ENCODE measurements around the gene CAB39. TPM values are rescaled to one million over a fixed set of nuclear protein-coding genes. Genes with fewer than 3 reads are reported as not detected.
A peak's percentile ranks its signal among the peaks of the same experiment; 100 is the strongest.

CAB39 gene
- total RNA-seq, 1 donor, result 68.5 TPM

DNA sequence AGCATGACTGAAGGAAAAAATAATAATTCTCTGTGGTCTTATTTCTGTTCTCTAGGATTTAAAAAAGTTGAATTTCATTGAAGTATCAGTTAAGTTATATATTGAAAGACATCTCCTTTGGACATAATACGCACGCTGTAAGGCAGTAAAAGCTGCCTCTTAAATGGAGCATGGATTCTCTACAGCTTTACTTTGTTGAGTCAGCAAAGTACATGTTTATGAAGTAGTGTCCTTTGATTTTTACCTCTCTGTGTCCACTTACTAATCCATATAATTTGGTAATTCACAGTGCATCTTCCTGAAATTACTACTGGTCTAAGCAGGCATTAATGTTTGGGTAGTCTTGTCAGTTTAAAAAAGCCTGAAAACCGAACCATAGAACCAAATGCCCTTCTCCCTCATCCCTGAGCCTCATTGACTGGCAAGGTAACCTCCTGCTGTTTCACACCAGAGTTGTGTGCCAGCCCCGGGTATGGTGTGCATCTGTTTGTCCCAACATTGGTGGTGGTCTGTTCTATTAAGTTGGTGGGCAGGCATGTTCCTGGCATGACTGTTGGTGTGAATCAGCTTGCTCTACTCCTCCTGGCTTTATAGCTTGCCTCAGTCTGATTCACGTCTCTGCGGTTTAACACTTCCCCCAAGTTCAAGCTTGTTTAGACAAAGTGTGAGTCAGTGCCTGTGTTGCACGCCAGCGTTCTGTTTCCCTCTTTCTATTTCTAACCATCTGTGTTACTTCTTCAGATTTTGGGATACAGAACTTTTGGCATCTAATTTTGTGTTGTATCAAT, 81.1 kb downstream of the CAB39 start:
- H3K4me3 ChIP-seq (ENCODE audit: low read depth, low read length), result no peak overlapping the region
- TF ChIP-seq, protein P1, sequence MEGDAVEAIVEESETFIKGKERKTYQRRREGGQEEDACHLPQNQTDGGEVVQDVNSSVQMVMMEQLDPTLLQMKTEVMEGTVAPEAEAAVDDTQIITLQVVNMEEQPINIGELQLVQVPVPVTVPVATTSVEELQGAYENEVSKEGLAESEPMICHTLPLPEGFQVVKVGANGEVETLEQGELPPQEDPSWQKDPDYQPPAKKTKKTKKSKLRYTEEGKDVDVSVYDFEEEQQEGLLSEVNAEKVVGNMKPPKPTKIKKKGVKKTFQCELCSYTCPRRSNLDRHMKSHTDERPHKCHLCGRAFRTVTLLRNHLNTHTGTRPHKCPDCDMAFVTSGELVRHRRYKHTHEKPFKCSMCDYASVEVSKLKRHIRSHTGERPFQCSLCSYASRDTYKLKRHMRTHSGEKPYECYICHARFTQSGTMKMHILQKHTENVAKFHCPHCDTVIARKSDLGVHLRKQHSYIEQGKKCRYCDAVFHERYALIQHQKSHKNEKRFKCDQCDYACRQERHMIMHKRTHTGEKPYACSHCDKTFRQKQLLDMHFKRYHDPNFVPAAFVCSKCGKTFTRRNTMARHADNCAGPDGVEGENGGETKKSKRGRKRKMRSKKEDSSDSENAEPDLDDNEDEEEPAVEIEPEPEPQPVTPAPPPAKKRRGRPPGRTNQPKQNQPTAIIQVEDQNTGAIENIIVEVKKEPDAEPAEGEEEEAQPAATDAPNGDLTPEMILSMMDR (IDR thresholded peaks at IDR 0.05; ENCODE audit: insufficient read depth, low read length), result no peak
- DNase-seq (ENCODE audit: low read depth), result peak; percentile 96

- H3K4me3 ChIP-seq (ENCODE audit: low read depth, low read length), result no peak overlapping the region
- TF ChIP-seq, protein P1 (IDR thresholded peaks at IDR 0.05; ENCODE audit: insufficient read depth, low read length), result no peak
- no peak for DNase-seq (ENCODE audit: low read depth)
Measured at GRCh38 chr2:230794497-230794896, 81.9 kb downstream of the CAB39 start.

DNA sequence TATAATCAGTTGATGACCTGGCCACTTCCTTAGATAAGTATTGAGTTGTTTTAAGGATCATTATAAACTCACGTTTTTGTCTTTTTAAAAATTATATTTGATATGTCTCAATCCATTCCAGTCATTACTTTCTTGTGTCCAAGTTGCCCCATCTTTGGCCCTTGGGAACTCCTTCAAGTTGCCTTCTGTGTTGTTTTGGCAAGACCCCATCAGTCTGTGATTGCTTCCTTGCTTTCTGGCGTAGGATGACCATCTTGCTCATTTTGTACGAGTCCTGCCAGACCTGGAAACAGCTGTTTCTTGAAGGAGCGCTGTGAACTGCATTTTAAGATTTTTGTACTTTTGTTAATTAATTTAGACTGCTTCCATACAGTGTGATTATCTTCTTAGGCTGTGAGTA, 83.2 kb downstream of the CAB39 start:
- TF ChIP-seq, protein P1 (IDR thresholded peaks at IDR 0.05; ENCODE audit: insufficient read depth, low read length), result no peak
- DNase-seq (ENCODE audit: low read depth), result peak; percentile 80
- H3K4me3 ChIP-seq (ENCODE audit: low read depth, low read length), result no peak overlapping the region

- TF ChIP-seq, protein P1 (IDR thresholded peaks at IDR 0.05; ENCODE audit: insufficient read depth, low read length), result no peak
- peak; percentile 63 for DNase-seq (ENCODE audit: low read depth)
- no peak overlapping the region for H3K4me3 ChIP-seq (ENCODE audit: low read depth, low read length)
Measured at GRCh38 chr2:230796280-230796862, 83.7 kb downstream of the CAB39 start.

GRCh38 chr2:230797515-230798495, 85.2 kb downstream of the CAB39 start:
- DNase-seq (ENCODE audit: low read depth), result no peak
- no peak overlapping the region for H3K4me3 ChIP-seq (ENCODE audit: low read depth, low read length)
- TF ChIP-seq, protein P1 (IDR thresholded peaks at IDR 0.05; ENCODE audit: insufficient read depth, low read length), result no peak

DNA sequence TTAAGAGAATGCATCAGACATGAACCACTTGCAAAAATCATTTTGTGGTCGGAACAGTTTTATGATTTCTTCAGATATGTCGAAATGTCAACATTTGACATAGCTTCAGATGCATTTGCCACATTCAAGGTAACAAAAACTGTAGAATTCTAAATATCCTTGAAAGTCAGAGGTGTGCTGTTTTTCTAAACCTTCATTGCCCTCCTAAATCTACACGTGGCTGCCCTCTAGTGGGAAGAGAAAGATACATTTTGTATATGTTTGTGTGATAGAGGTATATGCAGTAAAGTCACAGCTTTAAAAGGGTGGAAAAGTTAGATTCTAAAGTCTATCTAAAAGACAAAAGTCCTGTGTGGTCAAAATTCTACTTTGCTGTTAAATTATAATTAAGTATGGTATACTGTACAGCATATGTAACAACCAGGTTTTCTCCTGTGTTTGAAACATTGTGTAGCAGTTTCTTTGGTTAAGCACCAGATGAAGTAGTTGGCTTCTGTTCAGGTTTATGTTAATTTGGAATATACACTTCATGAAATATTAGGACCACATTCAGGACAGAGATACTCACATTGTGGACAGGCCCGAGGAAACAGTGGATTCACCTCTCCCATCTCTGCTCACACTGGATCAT, 86.2 kb downstream of the CAB39 start:
- DNase-seq (ENCODE audit: low read depth), result peak; percentile 72
- no peak overlapping the region for H3K4me3 ChIP-seq (ENCODE audit: low read depth, low read length)
- TF ChIP-seq, protein P1 (IDR thresholded peaks at IDR 0.05; ENCODE audit: insufficient read depth, low read length), result peak; percentile 61
